Omental fat pad (tissue), 4 donors: ENCODE measurements around the gene RRAS2. TPM values are rescaled to one million over a fixed set of nuclear protein-coding genes. Genes with fewer than 3 reads are reported as not detected.

ENCODE experiments used
- ATAC-seq: fragments of 150-250 bp; one replicate; pipeline ENCODE4 v1.9.1; 2016; ENCODE audit warnings: mild to moderate bottlenecking, moderate library complexity; ENCODE audit not compliant: low FRiP score
- DNase-seq: peaks from one replicate; pipeline ENCODE4 v3.0.0-alpha.2; 2019; ENCODE audit warnings: low spot score
- total RNA-seq, 4 donors: library from RNA; depleted of rRNA; stranded (reverse); fragments of >200 nt; gene quantifications; one replicate each; pipeline ENCODE4 v1.1.0, GENCODE V29; 2016
- TF ChIP-seq, protein P1 (sequence below), 3 donors: fragments of 450-650 bp; IDR thresholded peaks; one replicate each; pipeline ENCODE4 v1.5.1; 2016 to 2017; ENCODE audit warnings: antibody characterized with exemption in 3 of 3, mild to moderate bottlenecking in 3 of 3, moderate library complexity in 2 of 3

Gene RRAS2
- total RNA-seq, 4 donors from 2014 or later, result 33.9 to 80.3 (median 70.7) TPM

DNA sequence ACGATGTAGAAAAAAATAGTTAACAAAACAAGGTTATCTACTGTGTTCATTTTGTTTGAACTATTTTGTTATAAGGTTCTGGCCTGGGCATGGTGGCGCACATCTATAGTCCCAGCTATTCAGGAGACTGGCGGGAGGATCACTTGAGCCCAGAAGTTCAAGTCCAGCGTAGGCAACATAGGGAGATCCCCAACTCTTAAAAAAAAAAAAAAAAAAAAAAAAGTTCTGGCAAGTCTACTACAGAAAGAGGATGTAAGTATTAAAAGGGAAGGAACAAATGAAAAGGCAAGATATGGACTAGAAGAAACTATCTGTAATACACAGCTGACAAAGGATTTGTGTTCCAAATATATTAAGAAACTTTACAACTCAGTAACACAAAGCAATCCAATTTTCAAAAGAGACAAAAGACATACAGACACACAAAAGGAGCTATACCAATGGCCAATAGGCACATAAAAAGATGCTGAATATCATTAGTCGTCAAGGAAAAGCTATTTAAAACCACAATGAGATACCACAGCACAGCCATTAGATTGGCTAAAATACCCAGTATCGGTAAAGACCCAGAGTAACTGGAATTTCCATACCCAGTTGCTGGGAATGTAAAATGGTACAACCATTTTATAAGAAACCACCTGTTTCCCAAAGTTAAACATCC lies 27.4 kb downstream of the RRAS2 start:
- DNase-seq, result no peak
- TF ChIP-seq, protein P1, sequence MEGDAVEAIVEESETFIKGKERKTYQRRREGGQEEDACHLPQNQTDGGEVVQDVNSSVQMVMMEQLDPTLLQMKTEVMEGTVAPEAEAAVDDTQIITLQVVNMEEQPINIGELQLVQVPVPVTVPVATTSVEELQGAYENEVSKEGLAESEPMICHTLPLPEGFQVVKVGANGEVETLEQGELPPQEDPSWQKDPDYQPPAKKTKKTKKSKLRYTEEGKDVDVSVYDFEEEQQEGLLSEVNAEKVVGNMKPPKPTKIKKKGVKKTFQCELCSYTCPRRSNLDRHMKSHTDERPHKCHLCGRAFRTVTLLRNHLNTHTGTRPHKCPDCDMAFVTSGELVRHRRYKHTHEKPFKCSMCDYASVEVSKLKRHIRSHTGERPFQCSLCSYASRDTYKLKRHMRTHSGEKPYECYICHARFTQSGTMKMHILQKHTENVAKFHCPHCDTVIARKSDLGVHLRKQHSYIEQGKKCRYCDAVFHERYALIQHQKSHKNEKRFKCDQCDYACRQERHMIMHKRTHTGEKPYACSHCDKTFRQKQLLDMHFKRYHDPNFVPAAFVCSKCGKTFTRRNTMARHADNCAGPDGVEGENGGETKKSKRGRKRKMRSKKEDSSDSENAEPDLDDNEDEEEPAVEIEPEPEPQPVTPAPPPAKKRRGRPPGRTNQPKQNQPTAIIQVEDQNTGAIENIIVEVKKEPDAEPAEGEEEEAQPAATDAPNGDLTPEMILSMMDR (IDR thresholded peaks at IDR 0.05), result no peak
- ATAC-seq, result no peak

DNA sequence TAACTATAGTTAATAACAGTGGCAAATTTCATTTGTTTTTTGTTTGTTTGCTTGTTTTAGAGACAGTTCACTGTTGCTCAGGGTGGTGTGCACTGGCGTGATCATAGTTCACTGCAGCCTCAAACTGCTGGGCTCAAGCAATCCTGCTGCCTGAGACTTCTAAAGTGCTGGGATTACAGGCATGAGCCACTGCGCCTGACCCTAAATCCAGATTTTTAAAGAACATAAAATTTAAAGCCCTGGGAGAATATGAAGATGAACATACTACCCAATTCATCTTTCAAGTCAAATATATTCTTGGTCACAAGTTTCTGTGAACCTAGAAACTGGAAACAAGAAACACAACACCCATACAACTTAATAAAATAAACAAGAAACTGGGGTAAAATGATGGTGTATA lies 28.1 kb downstream of the RRAS2 start:
- TF ChIP-seq, protein P1 (IDR thresholded peaks at IDR 0.05), result no peak
- DNase-seq, result no peak
- no peak for ATAC-seq

DNA sequence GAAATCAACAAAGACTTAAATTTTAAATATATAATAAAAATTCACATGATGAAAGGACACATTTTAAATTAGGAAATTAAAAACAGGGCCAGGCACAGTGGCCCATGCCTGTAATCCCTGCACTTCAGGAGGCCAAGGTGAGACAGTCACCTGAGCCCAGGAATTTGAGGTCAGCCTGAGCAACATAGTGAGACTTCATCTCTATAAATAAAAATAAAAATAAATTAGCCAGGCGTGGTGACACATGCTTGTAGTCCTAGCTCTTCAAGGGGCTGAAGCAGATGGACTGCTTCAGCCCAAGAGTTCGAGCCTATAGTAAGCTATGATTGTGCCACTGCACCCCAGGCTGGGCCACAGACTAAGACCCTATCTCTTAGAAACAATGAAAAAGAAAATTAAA lies 29.3 kb downstream of the RRAS2 start:
- TF ChIP-seq, protein P1 (IDR thresholded peaks at IDR 0.05), result no peak
- ATAC-seq (no peak), DNase-seq (no peak)

DNA sequence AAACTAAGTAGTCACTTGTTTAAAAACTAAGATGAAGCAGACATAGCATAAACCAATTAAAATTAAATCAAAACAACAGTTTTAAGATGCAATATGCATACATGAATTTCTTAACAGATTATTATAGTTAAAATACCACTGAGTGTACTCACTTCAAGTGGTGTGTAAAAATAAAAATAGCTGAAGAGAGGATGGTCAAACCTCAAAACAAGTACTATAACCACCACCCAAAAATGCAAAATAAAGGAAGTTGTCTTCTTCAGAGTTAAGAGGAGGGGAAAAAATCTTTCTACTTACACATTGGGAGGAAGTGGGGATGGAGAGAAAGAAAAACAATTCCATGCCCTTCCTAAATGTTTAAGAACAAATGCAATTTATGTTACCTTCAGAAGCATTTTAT lies 31.9 kb downstream of the RRAS2 start:
- no peak for ATAC-seq
- TF ChIP-seq, protein P1 (IDR thresholded peaks at IDR 0.05), result no peak
- no peak for DNase-seq

DNA sequence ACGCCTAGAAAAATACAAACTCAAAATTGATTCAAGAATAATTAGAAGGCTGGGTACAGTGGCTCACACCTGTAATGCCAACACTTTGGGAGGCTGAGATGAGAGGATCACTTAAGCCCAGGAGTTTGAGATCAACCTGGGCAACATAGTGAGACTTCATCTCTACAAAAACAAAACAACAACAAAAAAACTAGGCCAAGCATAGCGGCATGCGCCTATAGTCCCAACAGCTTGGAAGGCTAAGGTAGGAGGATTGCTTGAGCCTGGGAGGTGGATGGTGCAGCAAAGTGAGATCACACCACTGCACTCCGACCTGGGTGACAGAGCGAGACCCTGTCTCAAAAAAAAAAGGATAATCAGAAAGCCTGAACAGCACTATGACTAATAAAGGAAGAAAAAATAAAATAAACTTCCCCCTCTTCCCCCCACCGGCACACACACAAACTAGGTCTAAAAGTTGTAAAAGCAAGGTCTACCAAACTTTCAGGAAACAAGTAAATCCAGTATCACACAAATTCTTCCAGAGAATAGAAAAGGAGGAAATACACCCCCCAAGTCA lies 35.8 kb downstream of the RRAS2 start:
- TF ChIP-seq, protein P1 (IDR thresholded peaks at IDR 0.05), result no peak
- ATAC-seq (no peak), DNase-seq (no peak)

DNA sequence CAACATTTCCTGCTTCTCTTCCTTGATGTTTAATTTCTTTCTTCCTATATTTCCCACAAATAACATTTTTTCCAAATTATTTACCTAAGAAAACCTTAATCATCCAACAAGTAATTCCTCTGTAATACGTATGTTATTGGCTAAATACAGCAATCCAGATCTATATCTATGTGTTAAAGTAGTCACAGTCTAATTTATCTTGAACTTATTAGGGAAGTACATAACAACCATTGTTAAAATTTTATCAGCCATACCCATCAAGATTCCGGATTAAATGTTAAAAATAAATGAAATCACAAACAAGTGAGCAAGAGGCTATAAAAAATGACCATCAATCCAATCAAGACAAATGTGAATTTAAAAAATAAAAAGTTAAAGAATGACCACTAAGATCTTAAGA lies 36.5 kb downstream of the RRAS2 start:
- TF ChIP-seq, protein P1 (IDR thresholded peaks at IDR 0.05), result no peak
- no peak for ATAC-seq
- DNase-seq, result no peak

DNA sequence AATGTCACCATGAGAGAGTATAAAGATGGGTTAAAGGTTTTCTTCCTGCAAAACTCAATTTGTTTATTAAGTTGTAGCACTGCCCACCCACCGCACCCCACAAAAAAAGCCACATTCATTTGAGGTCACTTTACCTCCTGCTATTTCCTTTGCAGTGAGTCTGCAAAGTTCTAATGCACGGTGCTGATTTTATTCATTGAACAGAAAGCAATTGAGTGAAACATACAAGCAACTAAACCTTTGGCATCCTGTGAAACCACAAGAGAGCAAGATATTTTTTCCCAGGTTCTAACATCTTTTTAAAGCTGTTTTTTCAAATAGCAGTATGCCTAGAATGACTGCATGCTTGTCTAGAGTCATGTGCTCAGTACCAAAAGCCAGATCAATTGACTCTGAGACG lies 39.0 kb downstream of the RRAS2 start:
- ATAC-seq (no peak), DNase-seq (no peak)
- TF ChIP-seq, protein P1 (IDR thresholded peaks at IDR 0.05), result no peak
